GM23338 (cell line): ENCODE measurements around the gene RBM38. TPM values are rescaled to one million over a fixed set of nuclear protein-coding genes. Genes with fewer than 3 reads are reported as not detected.

Experiments
- ATAC-seq: fragments of 200-7000 bp; cut with Tn5 transposase; 3 replicates; pipeline ENCODE4 v1.9.1; 2020
- DNase-seq: peaks from one replicate; pipeline ENCODE4 v3.0.0-alpha.2; 2015; ENCODE audit warnings: low spot score
- H2AFZ ChIP-seq: fragments of 200-600 bp; sonication (generic); 2 replicates; pipeline ENCODE4 v1.8.0; 2016; ENCODE audit warnings: antibody characterized with exemption, mild to moderate bottlenecking, moderate library complexity
- H3F3A ChIP-seq: fragments of 200-600 bp; sonication (generic); replicated peaks from 2 replicates; pipeline ENCODE4 v1.8.0; 2017; ENCODE audit warnings: antibody characterized with exemption, mixed run types, low read depth
- H3K27ac ChIP-seq: fragments of 200-600 bp; sonication (generic); 2 replicates; pipeline ENCODE4 v1.6.1; 2016; ENCODE audit warnings: low read depth
- H3K27me3 ChIP-seq: fragments of 200-600 bp; sonication (generic); 2 replicates; pipeline ENCODE4 v1.8.0; 2016; ENCODE audit warnings: mild to moderate bottlenecking, mixed run types, moderate library complexity; ENCODE audit not compliant: insufficient read depth
- H3K36me3 ChIP-seq: fragments of 200-600 bp; sonication (generic); 2 replicates; pipeline ENCODE4 v1.8.0; 2016; ENCODE audit warnings: mild to moderate bottlenecking; ENCODE audit not compliant: insufficient read depth
- H3K4me1 ChIP-seq: fragments of 200-600 bp; sonication (generic); 2 replicates; pipeline ENCODE4 v1.8.0; 2016; ENCODE audit warnings: mild to moderate bottlenecking, moderate library complexity; ENCODE audit not compliant: insufficient read depth
- H3K4me2 ChIP-seq: fragments of 200-600 bp; sonication (generic); 2 replicates; pipeline ENCODE4 v1.7.1; 2017; ENCODE audit warnings: mixed run types
- H3K4me3 ChIP-seq: fragments of 200-600 bp; sonication (generic); 2 replicates; pipeline ENCODE4 v1.6.1; 2016; ENCODE audit warnings: mixed run types
- H3K79me2 ChIP-seq: fragments of 200-600 bp; sonication (generic); replicated peaks from 2 replicates; pipeline ENCODE4 v1.8.0; 2017; ENCODE audit warnings: mild to moderate bottlenecking; ENCODE audit not compliant: insufficient read depth
- H3K9me2 ChIP-seq: fragments of 200-600 bp; sonication (generic); 2 replicates; pipeline ENCODE4 v1.8.0; 2017; ENCODE audit not compliant: insufficient read depth
- H4K20me1 ChIP-seq: fragments of 200-600 bp; sonication (generic); replicated peaks from 2 replicates; pipeline ENCODE4 v1.8.0; 2017; ENCODE audit warnings: mild to moderate bottlenecking; ENCODE audit not compliant: insufficient read depth
- H3K27ac Mint-ChIP-seq: 2 replicates; pipeline ENCODE4 v1.8.0; 2020; ENCODE audit warnings: inconsistent platforms, mild to moderate bottlenecking, moderate library complexity, mixed read lengths
- H3K27me3 Mint-ChIP-seq: 3 replicates; pipeline ENCODE4 v1.8.0; 2022; ENCODE audit warnings: low read depth, mild to moderate bottlenecking, moderate library complexity, mixed read lengths, inconsistent platforms; ENCODE audit not compliant: insufficient read depth, poor library complexity
- H3K36me3 Mint-ChIP-seq: 3 replicates; pipeline ENCODE4 v1.8.0; 2021; ENCODE audit warnings: low read depth, mild to moderate bottlenecking, inconsistent platforms, moderate library complexity, mixed read lengths
- H3K4me1 Mint-ChIP-seq: 3 replicates; pipeline ENCODE4 v1.8.0; 2020; ENCODE audit warnings: mild to moderate bottlenecking, inconsistent platforms, mixed read lengths
- H3K4me3 Mint-ChIP-seq: 3 replicates; pipeline ENCODE4 v1.8.0; 2021; ENCODE audit warnings: moderate library complexity, mild to moderate bottlenecking, inconsistent platforms, mixed read lengths
- H3K9me3 Mint-ChIP-seq: 3 replicates; pipeline ENCODE4 v1.8.0; 2020; ENCODE audit warnings: moderate library complexity, mild to moderate bottlenecking, inconsistent platforms, mixed read lengths
- CREB1 ChIP-seq: fragments of 250-450 bp; sonication (Bioruptor Pico); IDR thresholded peaks from 2 replicates; pipeline ENCODE4 v1.5.0; 2020; ENCODE audit warnings: low read depth, mild to moderate bottlenecking, moderate library complexity
- EZH2 ChIP-seq: fragments of 200-600 bp; sonication (generic); IDR thresholded peaks from one replicate; pipeline ENCODE4 v1.8.0; 2017; ENCODE audit warnings: antibody characterized with exemption, mild to moderate bottlenecking, low read depth; ENCODE audit not compliant: unreplicated experiment
- EZH2phosphoT487 ChIP-seq: fragments of 200-600 bp; sonication (generic); IDR thresholded peaks from one replicate; pipeline ENCODE4 v1.8.1; 2018; ENCODE audit warnings: antibody characterized with exemption; ENCODE audit not compliant: unreplicated experiment
- JUNB ChIP-seq: IDR thresholded peaks from one replicate; pipeline ENCODE4 v1.6.1; 2016; ENCODE audit warnings: antibody characterized with exemption; ENCODE audit not compliant: unreplicated experiment
- NANOG ChIP-seq: IDR thresholded peaks from 2 replicates; pipeline ENCODE4 v1.6.1; 2016; ENCODE audit warnings: antibody characterized with exemption, borderline replicate concordance
- POLR2AphosphoS5 ChIP-seq: IDR thresholded peaks from 2 replicates; pipeline ENCODE4 v1.6.1; 2016; ENCODE audit warnings: antibody characterized with exemption, low read depth
- STAT1 ChIP-seq: IDR thresholded peaks from one replicate; pipeline ENCODE4 v1.6.1; 2016; ENCODE audit warnings: antibody characterized with exemption; ENCODE audit not compliant: unreplicated experiment
- ZNF114 ChIP-seq: fragments of 250-450 bp; sonication (Bioruptor Pico); IDR thresholded peaks from 2 replicates; pipeline ENCODE4 v1.5.0; 2020; ENCODE audit warnings: mild to moderate bottlenecking, moderate library complexity
- ZNF331 ChIP-seq: fragments of 250-450 bp; sonication (Bioruptor Pico); IDR thresholded peaks from 2 replicates; pipeline ENCODE4 v1.5.0; 2020; ENCODE audit warnings: low read depth, mild to moderate bottlenecking, moderate library complexity
- polyA plus RNA-seq: library from polyadenylated mRNA; unstranded; fragments of >200 nt; fragmentation: Nextera tagmentation; extraction: Ambion mirVana; gene quantifications from 2 replicates; pipeline ENCODE4 v1.2.1, GENCODE V29; 2016
- total RNA-seq: library from RNA; depleted of rRNA; stranded (reverse); fragments of >200 nt; shearing (Covaris generic); gene quantifications from 2 replicates; pipeline ENCODE4 v1.2.3, GENCODE V29; 2014
- TF ChIP-seq, protein P1 (sequence below): IDR thresholded peaks from one replicate; pipeline ENCODE4 v1.6.1; 2018; ENCODE audit warnings: antibody characterized with exemption; ENCODE audit not compliant: unreplicated experiment
- TF ChIP-seq, protein P2 (sequence below), 2 experiments: fragments of 200-600 bp in 1 of 2; sonication (generic) in 1 of 2; conservative IDR thresholded peaks; 2 replicates each; pipeline versions ENCODE4 v1.5.1 to v1.6.1; 2016 to 2017; ENCODE audit warnings: antibody characterized with exemption in 2 of 2, low read depth in 2 of 2, mild to moderate bottlenecking in 2 of 2, moderate library complexity in 1 of 2
- TF ChIP-seq, protein P3 (sequence below): fragments of 250-450 bp; sonication (Bioruptor Pico); IDR thresholded peaks from 2 replicates; pipeline ENCODE4 v1.5.0; 2020; ENCODE audit warnings: mild to moderate bottlenecking, moderate library complexity
- TF ChIP-seq, protein P4 (sequence below): IDR thresholded peaks from 2 replicates; pipeline ENCODE4 v1.6.1; 2016; ENCODE audit warnings: antibody characterized with exemption

Gene RBM38
- total and polyA plus RNA-seq, 2 experiments from 2014 or later = 22.9 to 80.5 TPM

DNA sequence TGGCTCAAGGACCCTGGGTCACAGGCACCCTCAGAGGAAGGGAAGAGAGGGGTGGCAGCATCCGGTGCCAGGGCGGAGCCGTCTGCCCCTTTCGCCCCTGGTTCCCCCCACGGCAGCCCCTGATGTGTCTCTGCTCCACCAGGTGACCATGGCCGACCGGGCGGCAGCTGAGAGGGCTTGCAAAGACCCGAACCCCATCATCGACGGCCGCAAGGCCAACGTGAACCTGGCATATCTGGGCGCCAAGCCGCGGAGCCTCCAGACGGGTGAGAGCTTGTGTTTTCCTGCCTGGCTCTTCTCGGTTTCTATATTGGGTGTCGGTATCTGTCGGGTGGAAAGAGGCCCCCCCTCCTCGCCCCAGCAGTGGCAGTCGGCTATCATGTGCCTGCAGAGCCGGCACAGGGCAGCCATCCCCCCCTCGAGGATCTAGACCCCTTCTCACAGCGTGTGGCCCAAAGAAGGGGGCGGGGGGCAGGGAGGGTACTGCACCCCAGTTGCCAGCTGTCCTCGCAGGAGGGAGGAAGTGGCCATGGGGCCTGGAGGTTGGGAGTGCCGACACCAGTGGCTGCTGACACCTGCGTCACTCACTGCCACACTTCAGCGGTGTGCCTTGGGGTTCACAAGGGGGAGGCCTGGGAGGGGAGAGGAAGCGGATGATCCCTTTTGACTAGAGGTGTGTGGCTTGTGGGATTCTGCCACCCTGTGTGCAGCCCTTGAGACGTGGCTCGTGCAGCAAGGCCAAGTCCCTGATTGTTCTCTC is 1.5 kb downstream of the RBM38 start:
- DNase-seq (no peak), ATAC-seq (no peak)
- no peaks in the 10 kb centered on the region for H3K9me2 ChIP-seq
- Mint-ChIP-seq H3K4me1 (peaks cover 39% of the 10 kb centered on the region), H3K36me3 (peaks cover 47% of the 10 kb centered on the region), H3K4me3 (peak overlapping the region; percentile 92), H3K27ac (no peak overlapping the region; the same call in 1 of the 2 replicates), H3K9me3 (no peaks in the 10 kb centered on the region), H3K27me3 (peaks cover 13% of the 10 kb centered on the region)
- peak overlapping the region; percentile 91 for H3K4me2 ChIP-seq
- H4K20me1 ChIP-seq = peaks cover 23% of the 10 kb centered on the region
- H3K27ac ChIP-seq = no peak overlapping the region
- no peaks in the 10 kb centered on the region for H3F3A ChIP-seq
- H3K36me3 ChIP-seq = peaks cover 7% of the 10 kb centered on the region; the same call in 1 of the 2 replicates
- TF ChIP-seq STAT1 (no peak), POLR2AphosphoS5 (no peak), ZNF114 (CRISPR knock-in tag) (no peak), CREB1 (CRISPR knock-in tag) (no peak), NANOG (no peak), EZH2phosphoT487 (no peak), JUNB (no peak), ZNF331 (CRISPR knock-in tag) (no peak), EZH2 (no peak)
- TF ChIP-seq, protein P1, sequence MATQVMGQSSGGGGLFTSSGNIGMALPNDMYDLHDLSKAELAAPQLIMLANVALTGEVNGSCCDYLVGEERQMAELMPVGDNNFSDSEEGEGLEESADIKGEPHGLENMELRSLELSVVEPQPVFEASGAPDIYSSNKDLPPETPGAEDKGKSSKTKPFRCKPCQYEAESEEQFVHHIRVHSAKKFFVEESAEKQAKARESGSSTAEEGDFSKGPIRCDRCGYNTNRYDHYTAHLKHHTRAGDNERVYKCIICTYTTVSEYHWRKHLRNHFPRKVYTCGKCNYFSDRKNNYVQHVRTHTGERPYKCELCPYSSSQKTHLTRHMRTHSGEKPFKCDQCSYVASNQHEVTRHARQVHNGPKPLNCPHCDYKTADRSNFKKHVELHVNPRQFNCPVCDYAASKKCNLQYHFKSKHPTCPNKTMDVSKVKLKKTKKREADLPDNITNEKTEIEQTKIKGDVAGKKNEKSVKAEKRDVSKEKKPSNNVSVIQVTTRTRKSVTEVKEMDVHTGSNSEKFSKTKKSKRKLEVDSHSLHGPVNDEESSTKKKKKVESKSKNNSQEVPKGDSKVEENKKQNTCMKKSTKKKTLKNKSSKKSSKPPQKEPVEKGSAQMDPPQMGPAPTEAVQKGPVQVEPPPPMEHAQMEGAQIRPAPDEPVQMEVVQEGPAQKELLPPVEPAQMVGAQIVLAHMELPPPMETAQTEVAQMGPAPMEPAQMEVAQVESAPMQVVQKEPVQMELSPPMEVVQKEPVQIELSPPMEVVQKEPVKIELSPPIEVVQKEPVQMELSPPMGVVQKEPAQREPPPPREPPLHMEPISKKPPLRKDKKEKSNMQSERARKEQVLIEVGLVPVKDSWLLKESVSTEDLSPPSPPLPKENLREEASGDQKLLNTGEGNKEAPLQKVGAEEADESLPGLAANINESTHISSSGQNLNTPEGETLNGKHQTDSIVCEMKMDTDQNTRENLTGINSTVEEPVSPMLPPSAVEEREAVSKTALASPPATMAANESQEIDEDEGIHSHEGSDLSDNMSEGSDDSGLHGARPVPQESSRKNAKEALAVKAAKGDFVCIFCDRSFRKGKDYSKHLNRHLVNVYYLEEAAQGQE = no peak
- TF ChIP-seq, protein P2, sequence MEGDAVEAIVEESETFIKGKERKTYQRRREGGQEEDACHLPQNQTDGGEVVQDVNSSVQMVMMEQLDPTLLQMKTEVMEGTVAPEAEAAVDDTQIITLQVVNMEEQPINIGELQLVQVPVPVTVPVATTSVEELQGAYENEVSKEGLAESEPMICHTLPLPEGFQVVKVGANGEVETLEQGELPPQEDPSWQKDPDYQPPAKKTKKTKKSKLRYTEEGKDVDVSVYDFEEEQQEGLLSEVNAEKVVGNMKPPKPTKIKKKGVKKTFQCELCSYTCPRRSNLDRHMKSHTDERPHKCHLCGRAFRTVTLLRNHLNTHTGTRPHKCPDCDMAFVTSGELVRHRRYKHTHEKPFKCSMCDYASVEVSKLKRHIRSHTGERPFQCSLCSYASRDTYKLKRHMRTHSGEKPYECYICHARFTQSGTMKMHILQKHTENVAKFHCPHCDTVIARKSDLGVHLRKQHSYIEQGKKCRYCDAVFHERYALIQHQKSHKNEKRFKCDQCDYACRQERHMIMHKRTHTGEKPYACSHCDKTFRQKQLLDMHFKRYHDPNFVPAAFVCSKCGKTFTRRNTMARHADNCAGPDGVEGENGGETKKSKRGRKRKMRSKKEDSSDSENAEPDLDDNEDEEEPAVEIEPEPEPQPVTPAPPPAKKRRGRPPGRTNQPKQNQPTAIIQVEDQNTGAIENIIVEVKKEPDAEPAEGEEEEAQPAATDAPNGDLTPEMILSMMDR (conservative IDR thresholded peaks at IDR 0.05; ENCODE audit: low read depth in 2 of 2) = no peak
- TF ChIP-seq, protein P3, sequence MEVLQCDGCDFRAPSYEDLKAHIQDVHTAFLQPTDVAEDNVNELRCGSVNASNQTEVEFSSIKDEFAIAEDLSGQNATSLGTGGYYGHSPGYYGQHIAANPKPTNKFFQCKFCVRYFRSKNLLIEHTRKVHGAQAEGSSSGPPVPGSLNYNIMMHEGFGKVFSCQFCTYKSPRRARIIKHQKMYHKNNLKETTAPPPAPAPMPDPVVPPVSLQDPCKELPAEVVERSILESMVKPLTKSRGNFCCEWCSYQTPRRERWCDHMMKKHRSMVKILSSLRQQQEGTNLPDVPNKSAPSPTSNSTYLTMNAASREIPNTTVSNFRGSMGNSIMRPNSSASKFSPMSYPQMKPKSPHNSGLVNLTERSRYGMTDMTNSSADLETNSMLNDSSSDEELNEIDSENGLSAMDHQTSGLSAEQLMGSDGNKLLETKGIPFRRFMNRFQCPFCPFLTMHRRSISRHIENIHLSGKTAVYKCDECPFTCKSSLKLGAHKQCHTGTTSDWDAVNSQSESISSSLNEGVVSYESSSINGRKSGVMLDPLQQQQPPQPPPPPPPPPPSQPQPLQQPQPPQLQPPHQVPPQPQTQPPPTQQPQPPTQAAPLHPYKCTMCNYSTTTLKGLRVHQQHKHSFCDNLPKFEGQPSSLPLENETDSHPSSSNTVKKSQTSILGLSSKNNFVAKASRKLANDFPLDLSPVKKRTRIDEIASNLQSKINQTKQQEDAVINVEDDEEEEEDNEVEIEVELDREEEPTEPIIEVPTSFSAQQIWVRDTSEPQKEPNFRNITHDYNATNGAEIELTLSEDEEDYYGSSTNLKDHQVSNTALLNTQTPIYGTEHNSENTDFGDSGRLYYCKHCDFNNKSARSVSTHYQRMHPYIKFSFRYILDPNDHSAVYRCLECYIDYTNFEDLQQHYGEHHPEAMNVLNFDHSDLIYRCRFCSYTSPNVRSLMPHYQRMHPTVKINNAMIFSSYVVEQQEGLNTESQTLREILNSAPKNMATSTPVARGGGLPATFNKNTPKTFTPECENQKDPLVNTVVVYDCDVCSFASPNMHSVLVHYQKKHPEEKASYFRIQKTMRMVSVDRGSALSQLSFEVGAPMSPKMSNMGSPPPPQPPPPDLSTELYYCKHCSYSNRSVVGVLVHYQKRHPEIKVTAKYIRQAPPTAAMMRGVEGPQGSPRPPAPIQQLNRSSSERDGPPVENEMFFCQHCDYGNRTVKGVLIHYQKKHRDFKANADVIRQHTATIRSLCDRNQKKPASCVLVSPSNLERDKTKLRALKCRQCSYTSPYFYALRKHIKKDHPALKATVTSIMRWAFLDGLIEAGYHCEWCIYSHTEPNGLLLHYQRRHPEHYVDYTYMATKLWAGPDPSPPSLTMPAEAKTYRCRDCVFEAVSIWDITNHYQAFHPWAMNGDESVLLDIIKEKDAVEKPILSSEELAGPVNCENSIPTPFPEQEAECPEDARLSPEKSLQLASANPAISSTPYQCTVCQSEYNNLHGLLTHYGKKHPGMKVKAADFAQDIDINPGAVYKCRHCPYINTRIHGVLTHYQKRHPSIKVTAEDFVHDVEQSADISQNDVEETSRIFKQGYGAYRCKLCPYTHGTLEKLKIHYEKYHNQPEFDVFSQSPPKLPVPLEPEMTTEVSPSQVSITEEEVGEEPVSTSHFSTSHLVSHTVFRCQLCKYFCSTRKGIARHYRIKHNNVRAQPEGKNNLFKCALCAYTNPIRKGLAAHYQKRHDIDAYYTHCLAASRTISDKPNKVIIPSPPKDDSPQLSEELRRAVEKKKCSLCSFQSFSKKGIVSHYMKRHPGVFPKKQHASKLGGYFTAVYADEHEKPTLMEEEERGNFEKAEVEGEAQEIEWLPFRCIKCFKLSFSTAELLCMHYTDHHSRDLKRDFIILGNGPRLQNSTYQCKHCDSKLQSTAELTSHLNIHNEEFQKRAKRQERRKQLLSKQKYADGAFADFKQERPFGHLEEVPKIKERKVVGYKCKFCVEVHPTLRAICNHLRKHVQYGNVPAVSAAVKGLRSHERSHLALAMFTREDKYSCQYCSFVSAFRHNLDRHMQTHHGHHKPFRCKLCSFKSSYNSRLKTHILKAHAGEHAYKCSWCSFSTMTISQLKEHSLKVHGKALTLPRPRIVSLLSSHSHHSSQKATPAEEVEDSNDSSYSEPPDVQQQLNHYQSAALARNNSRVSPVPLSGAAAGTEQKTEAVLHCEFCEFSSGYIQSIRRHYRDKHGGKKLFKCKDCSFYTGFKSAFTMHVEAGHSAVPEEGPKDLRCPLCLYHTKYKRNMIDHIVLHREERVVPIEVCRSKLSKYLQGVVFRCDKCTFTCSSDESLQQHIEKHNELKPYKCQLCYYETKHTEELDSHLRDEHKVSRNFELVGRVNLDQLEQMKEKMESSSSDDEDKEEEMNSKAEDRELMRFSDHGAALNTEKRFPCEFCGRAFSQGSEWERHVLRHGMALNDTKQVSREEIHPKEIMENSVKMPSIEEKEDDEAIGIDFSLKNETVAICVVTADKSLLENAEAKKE = no peak
- TF ChIP-seq, protein P4, sequence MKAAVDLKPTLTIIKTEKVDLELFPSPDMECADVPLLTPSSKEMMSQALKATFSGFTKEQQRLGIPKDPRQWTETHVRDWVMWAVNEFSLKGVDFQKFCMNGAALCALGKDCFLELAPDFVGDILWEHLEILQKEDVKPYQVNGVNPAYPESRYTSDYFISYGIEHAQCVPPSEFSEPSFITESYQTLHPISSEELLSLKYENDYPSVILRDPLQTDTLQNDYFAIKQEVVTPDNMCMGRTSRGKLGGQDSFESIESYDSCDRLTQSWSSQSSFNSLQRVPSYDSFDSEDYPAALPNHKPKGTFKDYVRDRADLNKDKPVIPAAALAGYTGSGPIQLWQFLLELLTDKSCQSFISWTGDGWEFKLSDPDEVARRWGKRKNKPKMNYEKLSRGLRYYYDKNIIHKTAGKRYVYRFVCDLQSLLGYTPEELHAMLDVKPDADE = no peak
- peaks cover 55% of the 10 kb centered on the region for H3K79me2 ChIP-seq
- H2AFZ ChIP-seq = no peak overlapping the region
- H3K27me3 ChIP-seq = no peaks in the 10 kb centered on the region; the same call in 1 of the 2 replicates
- peak overlapping the region; percentile 74 for H3K4me3 ChIP-seq
- H3K4me1 ChIP-seq = peaks cover 2% of the 10 kb centered on the region; the same call in 1 of the 2 replicates
